GM19023 (cell line): ENCODE results near the gene GAB2.

Experiments used
- ATAC-seq: cut with Tn5 transposase; IDR thresholded peaks from one replicate; pipeline ENCODE4 v1.9.1; 2021; ENCODE audit warnings: mild to moderate bottlenecking, moderate library complexity; ENCODE audit not compliant: unreplicated experiment

GAB2 gene

DNA sequence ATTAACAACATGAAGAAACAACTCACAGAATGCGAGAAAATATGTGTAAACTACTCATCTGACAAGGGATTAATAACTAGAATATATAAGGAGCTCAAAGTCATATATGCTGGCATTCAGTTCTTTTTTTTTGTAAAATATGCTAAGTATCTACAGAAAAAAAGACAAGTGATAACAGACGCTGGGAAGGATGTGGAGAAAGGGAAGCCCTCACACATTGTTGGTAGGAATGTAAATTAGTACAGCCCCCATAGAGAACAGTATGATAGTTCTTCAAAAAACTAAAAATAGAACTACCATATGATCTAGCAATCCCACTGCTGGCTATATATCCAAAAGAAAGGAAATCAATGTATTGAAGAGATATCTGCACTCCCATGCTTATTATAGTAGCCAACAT is 13.8 kb downstream of the GAB2 start:
- no peak for ATAC-seq

DNA sequence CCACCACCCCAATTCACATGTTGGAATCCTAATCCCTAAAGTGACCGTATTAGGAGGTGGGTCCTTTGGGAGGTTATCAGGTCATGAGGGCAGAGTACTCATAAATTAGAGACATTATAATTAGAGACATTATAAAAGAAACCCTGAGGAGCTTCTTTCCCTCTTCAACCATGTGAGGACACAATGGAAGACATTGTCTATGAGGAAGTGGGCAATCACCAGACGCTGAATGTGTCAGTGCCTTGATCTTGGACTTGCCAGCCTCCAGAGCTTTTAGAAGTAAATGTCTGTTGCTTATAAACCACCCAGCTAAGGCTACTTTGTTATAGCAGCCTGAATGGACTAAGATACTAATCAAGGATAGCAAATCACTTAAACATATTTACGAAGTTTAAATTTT is 14.8 kb downstream of the GAB2 start:
- ATAC-seq = no peak

GRCh38 chr11:78400702-78401101 is 16.9 kb downstream of the GAB2 start:
- ATAC-seq = no peak

DNA sequence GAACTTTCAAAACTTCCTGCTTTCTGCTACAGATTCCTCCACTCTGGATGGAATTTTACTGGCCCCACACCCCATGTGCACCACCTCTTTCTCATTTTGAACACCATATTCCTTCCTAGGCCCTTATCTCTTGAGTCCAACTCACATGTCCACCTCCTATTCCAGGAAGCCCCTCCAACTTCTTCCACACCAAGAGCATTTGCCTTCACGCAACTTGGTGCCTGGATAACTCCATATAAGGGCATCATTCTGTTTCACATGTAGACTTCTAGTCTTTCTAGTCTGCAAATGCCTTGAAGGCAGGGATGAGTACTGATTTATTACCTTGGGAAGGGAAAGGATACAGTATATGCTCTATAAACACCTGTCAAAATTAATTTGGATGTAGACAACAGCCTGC is 17.5 kb downstream of the GAB2 start:
- ATAC-seq = no peak

GRCh38 chr11:78399136-78399535 is 18.5 kb downstream of the GAB2 start:
- no peak for ATAC-seq

- ATAC-seq = no peak
Measured at GRCh38 chr11:78398715-78399114, 18.9 kb downstream of the GAB2 start.

DNA sequence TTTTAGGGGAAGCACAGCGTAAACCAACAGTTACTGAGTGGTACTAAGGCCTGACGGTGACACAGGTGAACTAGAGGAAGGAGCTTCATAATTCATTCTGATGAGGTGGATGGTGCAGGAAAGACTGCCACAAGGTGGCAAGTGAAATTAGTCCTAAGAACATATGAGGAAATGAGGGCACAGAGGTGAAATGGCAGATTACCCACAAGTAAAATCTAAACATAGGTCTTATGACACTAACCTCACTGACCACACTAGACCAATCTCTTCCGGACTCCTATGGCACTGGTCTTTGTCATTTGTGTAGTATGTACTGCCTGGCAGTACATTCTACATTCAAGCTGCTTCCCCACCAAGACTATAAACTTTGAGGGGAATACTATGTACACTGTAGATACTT is 20.2 kb downstream of the GAB2 start:
- ATAC-seq = no peak

DNA sequence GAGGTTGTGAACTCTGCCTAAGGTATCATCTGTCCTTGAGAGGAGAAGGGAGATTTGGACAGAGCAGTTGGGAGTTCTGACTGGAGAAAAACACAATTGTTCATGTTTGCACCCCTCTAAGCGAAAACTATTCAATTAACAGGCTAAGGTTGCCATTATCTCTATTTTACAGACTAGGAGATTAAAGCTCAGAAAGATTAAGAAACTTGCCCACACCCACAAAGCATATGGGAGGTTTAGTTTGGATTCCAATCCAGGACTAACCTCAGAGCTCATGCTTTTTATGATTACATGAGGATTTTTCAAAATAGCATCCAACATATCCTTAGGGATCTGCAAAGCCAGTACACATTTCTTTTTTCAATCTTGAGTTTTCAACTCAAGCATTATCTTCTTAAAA is 22.0 kb downstream of the GAB2 start:
- ATAC-seq = no peak

GRCh38 chr11:78392854-78393253 is 24.8 kb downstream of the GAB2 start:
- ATAC-seq = no peak

- ATAC-seq = no peak
Measured at GRCh38 chr11:78391424-78391823, 26.2 kb downstream of the GAB2 start.

DNA sequence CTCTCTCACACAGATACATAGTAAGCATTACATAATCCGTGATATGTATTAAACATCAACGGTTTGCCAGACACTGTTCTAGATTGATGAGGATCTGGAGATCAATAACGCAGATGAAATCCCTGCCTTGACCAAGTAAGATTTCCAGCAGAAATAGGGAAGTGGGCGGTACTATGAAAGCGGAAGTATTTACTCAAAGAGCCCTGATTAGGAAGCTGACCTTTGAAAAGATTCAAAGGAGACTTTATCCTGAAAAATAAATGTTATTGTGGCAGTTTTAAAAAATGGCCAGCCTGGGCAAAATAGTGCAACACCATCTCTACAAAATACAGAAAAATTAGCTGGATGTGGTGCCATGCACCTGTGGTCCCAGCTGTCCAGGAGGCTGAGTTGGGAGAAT is 26.8 kb downstream of the GAB2 start:
- no peak for ATAC-seq

DNA sequence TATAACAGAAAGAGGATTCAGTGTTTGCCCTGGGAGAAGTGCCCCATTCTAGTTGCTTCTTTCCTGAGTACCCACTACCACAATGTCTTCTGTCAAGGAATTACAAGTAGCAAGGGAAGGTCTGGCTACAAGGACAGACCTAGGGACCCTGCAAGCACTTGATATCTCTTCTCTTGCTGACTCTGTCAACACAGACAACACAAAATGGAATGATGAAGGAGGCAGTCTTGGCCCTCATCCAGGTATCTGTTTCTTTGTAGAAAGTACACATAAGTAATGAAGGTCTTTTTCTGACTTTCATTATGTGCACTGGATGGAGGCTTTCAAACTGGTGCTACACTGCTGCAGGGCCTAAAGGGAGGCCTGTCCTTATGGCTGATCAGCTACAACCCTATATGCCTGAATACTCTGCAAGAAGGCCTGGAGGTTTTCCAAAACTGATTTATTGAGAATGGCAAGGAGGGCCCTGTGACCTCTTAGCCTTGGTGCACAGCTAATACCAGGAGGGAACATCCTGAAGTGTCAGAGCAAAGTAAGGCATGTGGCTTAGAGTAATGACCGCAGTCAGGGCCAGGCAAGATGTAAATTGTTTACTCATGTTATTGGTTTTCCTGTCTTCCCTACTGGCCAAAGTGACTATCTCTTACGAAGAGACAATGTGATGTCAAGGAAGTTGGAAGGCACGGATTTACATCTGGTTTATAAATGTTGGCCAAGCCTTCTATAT is 31.2 kb downstream of the GAB2 start:
- ATAC-seq = no peak

DNA sequence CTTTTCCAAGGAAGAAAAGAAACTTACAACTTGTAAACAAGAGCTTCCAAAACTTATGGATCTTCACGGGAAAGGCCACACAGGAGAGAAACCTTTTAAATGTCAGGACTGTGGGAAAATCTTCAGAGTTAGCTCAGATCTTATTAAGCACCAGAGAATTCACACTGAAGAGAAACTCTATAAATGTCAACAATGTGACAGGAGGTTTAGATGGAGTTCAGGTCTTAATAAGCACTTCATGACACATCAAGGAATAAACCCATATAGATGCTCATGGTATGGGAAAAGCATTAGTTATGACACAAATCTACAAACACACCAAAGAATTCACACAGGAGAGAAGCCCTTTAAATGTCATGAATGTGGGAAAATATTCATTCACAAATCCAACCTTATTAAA is 32.4 kb downstream of the GAB2 start:
- no peak for ATAC-seq

DNA sequence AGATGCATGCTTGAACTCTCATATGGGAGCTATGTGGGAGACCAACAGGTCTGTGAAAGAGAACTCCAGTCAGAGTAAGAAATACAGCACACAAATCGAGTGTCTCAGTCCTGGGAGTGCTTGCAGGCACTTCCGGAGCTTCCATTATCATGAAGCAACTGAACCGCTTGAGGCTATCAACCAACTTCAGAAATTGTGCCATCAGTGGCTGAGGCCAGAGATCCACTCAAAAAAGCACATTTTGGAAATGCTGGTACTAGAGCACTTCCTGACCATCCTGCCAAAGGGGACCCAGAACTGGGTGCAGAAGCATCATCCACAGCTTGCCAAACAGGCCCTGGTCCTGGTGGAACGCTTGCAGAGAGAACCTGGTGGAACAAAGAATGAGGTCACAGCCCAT is 33.4 kb downstream of the GAB2 start:
- ATAC-seq = no peak

DNA sequence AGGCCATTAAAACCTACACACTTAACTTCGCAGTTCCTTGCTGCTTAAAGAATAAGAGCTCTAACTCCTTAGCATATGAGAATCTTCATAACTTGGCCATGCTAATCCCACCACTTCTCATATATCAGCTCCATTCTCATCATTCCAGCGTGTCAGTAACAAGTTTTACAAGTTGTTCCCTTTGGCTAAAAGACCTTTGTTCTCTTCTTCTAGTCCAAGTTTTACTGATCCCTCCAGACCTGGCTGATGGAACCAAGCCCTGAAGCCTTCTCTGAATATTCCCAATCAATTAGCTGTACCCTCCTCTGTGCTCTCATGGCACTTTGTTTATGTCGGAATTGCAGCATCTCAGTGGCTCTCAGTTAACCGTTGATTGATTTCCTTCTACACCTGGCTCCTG is 35.8 kb downstream of the GAB2 start:
- no peak for ATAC-seq

DNA sequence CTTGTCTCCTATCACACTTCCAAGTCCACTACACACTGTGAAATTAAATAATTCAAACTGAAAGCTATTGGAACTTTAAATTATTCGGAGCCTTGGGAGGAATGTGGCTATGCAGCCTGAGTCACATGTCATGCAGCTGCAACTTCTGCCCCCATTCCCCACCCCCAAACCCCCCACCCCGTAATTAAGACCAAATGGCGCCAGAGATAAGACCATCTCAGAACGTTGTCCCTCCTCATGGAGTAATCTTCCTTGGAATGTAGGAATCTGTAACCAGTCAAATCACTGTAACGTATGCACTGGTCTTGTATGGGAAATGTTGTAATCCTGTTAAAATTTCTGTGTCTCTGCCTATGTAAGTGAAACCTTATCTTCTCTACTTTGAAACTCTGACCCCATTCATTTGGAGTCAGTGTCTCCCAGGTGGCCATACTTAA is 37.0 kb downstream of the GAB2 start:
- no peak for ATAC-seq

GRCh38 chr11:78379039-78379670 is 38.5 kb downstream of the GAB2 start:
- no peak for ATAC-seq

GRCh38 chr11:78377625-78378418 is 39.8 kb downstream of the GAB2 start:
- ATAC-seq = no peak

GRCh38 chr11:78376858-78377257 is 40.8 kb downstream of the GAB2 start:
- ATAC-seq = no peak

- no peak for ATAC-seq
Measured at GRCh38 chr11:78374917-78375316, 42.7 kb downstream of the GAB2 start.

GRCh38 chr11:78373689-78374088 is 43.9 kb downstream of the GAB2 start:
- no peak for ATAC-seq
